ENCODE results near the gene MPPED1. TPM values are rescaled to one million over a fixed set of nuclear protein-coding genes. Genes with fewer than 3 reads are reported as not detected.

The MPPED1 gene
- total and polyA plus RNA-seq, 2 of the 13 experiments (the other 11 are each of a cell fraction or from before 2014, with no cell fraction given) = 0.77 TPM; not detected in 1

DNA sequence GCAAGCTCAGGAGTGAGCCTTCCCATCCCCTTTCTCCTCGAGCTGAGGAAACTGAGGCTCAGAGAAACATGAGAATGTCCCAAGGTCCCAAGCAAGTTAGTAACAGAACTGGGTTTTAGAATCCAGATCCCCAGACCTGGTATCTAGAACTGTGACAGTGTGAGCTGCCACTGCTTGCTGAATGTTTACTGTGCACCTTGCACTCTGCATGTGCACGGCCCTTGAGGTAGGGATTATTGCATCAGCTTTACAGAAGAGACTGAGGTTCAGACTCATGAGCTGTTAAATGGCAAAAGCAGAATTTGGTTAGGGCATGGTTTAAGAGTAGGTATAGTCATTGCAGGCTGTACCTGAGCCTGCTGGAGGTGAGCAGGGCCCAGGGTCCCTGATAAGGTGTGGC, 3.8 kb upstream of the MPPED1 start (continued):
- TF ChIP-seq, protein P1, sequence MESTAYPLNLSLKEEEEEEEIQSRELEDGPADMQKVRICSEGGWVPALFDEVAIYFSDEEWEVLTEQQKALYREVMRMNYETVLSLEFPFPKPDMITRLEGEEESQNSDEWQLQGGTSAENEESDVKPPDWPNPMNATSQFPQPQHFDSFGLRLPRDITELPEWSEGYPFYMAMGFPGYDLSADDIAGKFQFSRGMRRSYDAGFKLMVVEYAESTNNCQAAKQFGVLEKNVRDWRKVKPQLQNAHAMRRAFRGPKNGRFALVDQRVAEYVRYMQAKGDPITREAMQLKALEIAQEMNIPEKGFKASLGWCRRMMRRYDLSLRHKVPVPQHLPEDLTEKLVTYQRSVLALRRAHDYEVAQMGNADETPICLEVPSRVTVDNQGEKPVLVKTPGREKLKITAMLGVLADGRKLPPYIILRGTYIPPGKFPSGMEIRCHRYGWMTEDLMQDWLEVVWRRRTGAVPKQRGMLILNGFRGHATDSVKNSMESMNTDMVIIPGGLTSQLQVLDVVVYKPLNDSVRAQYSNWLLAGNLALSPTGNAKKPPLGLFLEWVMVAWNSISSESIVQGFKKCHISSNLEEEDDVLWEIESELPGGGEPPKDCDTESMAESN (CRISPR knock-in tag; conservative IDR thresholded peaks at IDR 0.05) = no peak
- TF ChIP-seq, protein P2, sequence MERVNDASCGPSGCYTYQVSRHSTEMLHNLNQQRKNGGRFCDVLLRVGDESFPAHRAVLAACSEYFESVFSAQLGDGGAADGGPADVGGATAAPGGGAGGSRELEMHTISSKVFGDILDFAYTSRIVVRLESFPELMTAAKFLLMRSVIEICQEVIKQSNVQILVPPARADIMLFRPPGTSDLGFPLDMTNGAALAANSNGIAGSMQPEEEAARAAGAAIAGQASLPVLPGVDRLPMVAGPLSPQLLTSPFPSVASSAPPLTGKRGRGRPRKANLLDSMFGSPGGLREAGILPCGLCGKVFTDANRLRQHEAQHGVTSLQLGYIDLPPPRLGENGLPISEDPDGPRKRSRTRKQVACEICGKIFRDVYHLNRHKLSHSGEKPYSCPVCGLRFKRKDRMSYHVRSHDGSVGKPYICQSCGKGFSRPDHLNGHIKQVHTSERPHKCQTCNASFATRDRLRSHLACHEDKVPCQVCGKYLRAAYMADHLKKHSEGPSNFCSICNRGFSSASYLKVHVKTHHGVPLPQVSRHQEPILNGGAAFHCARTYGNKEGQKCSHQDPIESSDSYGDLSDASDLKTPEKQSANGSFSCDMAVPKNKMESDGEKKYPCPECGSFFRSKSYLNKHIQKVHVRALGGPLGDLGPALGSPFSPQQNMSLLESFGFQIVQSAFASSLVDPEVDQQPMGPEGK (CRISPR knock-in tag; IDR thresholded peaks at IDR 0.05) = peak; percentile 37; the same call in 1 of the 2 replicates
- TF ChIP-seq, protein P3, sequence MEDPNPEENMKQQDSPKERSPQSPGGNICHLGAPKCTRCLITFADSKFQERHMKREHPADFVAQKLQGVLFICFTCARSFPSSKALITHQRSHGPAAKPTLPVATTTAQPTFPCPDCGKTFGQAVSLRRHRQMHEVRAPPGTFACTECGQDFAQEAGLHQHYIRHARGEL (CRISPR knock-in tag; IDR thresholded peaks at IDR 0.05) = no peak
- TF ChIP-seq MAZ (IDR thresholded peaks at IDR 0.05; ENCODE audit: borderline replicate concordance, low read depth, low read length) (no peak), MAZ (CRISPR knock-in tag; IDR thresholded peaks at IDR 0.05; ENCODE audit: low read depth) (peak; percentile 9; the same call in 1 of the 2 replicates), ZMYM3 (CRISPR knock-in tag; IDR thresholded peaks at IDR 0.05) (peak; percentile 23; the same call in 1 of the 2 replicates), SOX6 (IDR thresholded peaks at IDR 0.05) (no peak), SOX6 (CRISPR knock-in tag; IDR thresholded peaks at IDR 0.05) (peak; percentile 12; the same call in 1 of the 2 replicates), ZNF749 (CRISPR knock-in tag; IDR thresholded peaks at IDR 0.05; ENCODE audit: borderline replicate concordance) (no peak), HDAC2 (CRISPR knock-in tag; IDR thresholded peaks at IDR 0.05) (peak; percentile 60; the same call in 1 of the 2 replicates), RARA (CRISPR knock-in tag; IDR thresholded peaks at IDR 0.05) (peak; percentile 20; the same call in 1 of the 2 replicates), TGIF2 (CRISPR knock-in tag; IDR thresholded peaks at IDR 0.05) (0 out of 2 replicates have a peak, but pooled peaks have one; percentile 15), SAP130 (CRISPR knock-in tag; IDR thresholded peaks at IDR 0.05; ENCODE audit: low read depth) (peak; percentile 50; the same call in 1 of the 2 replicates), SALL1 (CRISPR knock-in tag; IDR thresholded peaks at IDR 0.05) (peak; percentile 54), ZNF350 (CRISPR knock-in tag; IDR thresholded peaks at IDR 0.05; ENCODE audit: borderline replicate concordance, low read depth) (0 out of 2 replicates have a peak, but pooled peaks have one; percentile 58), CBX5 (CRISPR knock-in tag; IDR thresholded peaks at IDR 0.05; ENCODE audit: borderline replicate concordance) (no peak), ZNF549 (CRISPR knock-in tag; IDR thresholded peaks at IDR 0.05) (peak; percentile 73; the same call in 1 of the 2 replicates), NR2F6 (IDR thresholded peaks at IDR 0.05) (no peak), NR2F6 (CRISPR knock-in tag; IDR thresholded peaks at IDR 0.05) (no peak), ZNF343 (CRISPR knock-in tag; IDR thresholded peaks at IDR 0.05) (no peak), MED1 (CRISPR knock-in tag; IDR thresholded peaks at IDR 0.05) (peak; percentile 61; the same call in 1 of the 2 replicates)
- TF ChIP-seq, protein P4, sequence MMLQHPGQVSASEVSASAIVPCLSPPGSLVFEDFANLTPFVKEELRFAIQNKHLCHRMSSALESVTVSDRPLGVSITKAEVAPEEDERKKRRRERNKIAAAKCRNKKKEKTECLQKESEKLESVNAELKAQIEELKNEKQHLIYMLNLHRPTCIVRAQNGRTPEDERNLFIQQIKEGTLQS (CRISPR knock-in tag; IDR thresholded peaks at IDR 0.05) = peak; percentile 91
- TF ChIP-seq, protein P5, sequence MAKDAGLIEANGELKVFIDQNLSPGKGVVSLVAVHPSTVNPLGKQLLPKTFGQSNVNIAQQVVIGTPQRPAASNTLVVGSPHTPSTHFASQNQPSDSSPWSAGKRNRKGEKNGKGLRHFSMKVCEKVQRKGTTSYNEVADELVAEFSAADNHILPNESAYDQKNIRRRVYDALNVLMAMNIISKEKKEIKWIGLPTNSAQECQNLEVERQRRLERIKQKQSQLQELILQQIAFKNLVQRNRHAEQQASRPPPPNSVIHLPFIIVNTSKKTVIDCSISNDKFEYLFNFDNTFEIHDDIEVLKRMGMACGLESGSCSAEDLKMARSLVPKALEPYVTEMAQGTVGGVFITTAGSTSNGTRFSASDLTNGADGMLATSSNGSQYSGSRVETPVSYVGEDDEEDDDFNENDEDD (CRISPR knock-in tag; IDR thresholded peaks at IDR 0.05; ENCODE audit: borderline replicate concordance) = peak; percentile 25; the same call in 1 of the 2 replicates
